Pancreas (tissue), 10 donors: Measurements from ENCODE around the gene ABCC10. TPM values are rescaled to one million over a fixed set of nuclear protein-coding genes. Genes with fewer than 3 reads are reported as not detected.

Experiments
- ATAC-seq, 4 donors: fragments of 200-7000 bp; cut with Tn5 transposase; one replicate each; pipeline versions ENCODE4 v1.8.0 to v1.9.1; 2020; ENCODE audit warnings: mild to moderate bottlenecking in 4 of 4, moderate library complexity in 4 of 4
- DNase-seq, 6 donors: peaks; one replicate each; pipeline ENCODE4 v3.0.0-alpha.2; 2020
- FAIRE-seq: peaks from 2 replicates; lab custom pipeline; 2012; peaks lifted over from hg19 to GRCh38; lab: Jason Lieb, UNC
- H3K27ac ChIP-seq, 4 donors: fragments of 200-600 bp; sonication (generic); 1 replicate in 3 of 4; 2 replicates in 1 of 4; pipeline versions ENCODE4 v1.5.0 to v1.8.0; 2020
- H3K27me3 ChIP-seq, 4 donors: fragments of 200-600 bp; one replicate each; pipeline ENCODE4 v1.8.0; 2021
- H3K36me3 ChIP-seq, 3 donors: fragments of 200-600 bp; sonication (generic) in 1 of 3; one replicate each; pipeline versions ENCODE4 v1.5.0 to v1.8.0; 2020 to 2021
- H3K4me1 ChIP-seq, 3 donors: fragments of 200-600 bp; one replicate each; pipeline ENCODE4 v1.8.0; 2021
- H3K4me3 ChIP-seq, 4 donors: fragments of 200-600 bp; sonication (generic) in 2 of 4; one replicate each; pipeline versions ENCODE4 v1.5.0 to v1.8.0; 2020 to 2021
- H3K9me3 ChIP-seq, 4 donors: fragments of 200-600 bp; one replicate each; pipeline ENCODE4 v1.8.0; 2021
- CTCF ChIP-seq, 4 donors: fragments of 200-600 bp; sonication (generic) in 3 of 4; IDR thresholded peaks; one replicate each; pipeline versions ENCODE4 v1.5.0 to v1.8.0; 2021; ENCODE audit warnings: antibody characterized with exemption in 4 of 4
- WGBS, 2 donors: extraction: QIAGEN DNeasy Blood & Tissue Kit; methylation state at CpG; one replicate each; pipeline ENCODE4 v1.1.7; 2013; 5-methylcytosine and 5-hydroxymethylcytosine counted together
- intact Hi-C, 3 donors: fragments of 100-400 bp; cut with DNase I; formaldehyde crosslinking; loops; one replicate each; pipeline versions ENCODE4 v1.11.1 to v1.14.2; 2022
- polyA plus RNA-seq, 2 donors: library from polyadenylated mRNA; stranded (reverse); fragments of 200-250 nt; gene quantifications; one replicate each; pipeline ENCODE4 v1.2.3, GENCODE V29; 2013
- total RNA-seq, 6 donors: library from RNA; stranded (reverse); fragmentation: NEBNext Ultra II Directional in 4 of 6; extraction: Animal tissue kit (Norgen Biotek cat#: 25700) in 4 of 6; gene quantifications; one replicate each; pipeline versions ENCODE4 v1.2.1 to v1.2.4, GENCODE V29; 2021 to 2023
- donor health status: healthy with polysubstance abuse.
- donor health status: DM: no; HTN: no; CAD: no; lungs with moderate emphysema.
- donor health status: DM: no; HTN: no; CAD: no.
- donor health status: control.
- donor health status: control.
- donor health status: Bipolar disorder and iron deficiency.
- donor health status: DM: yes; HTN: yes; CAD: no.
- donor health status: DM: no; HTN: no; CAD: no.
- donor health status: DM: no; HTN: no; CAD: no.
- donor health status: DM: yes; HTN: yes; CAD: no.

ABCC10 gene
- total and polyA plus RNA-seq, 8 donors, result 14.0 to 54.8 (median 19.9) TPM

- intact Hi-C loops, result no loop called here
- no peak for TF ChIP-seq CTCF (IDR thresholded peaks at IDR 0.05)
- no peaks in the 10 kb centered on the region for H3K9me3 ChIP-seq
- no peak overlapping the region for H3K4me3 ChIP-seq
- ATAC-seq (no peak), FAIRE-seq (no peak), DNase-seq (no peak)
- H3K27me3 ChIP-seq, result no peaks in the 10 kb centered on the region
- H3K27ac ChIP-seq, result no peak overlapping the region
- H3K36me3 ChIP-seq, result no peaks in the 10 kb centered on the region
- H3K4me1 ChIP-seq, result no peaks in the 10 kb centered on the region
- 92 to 95% methylated on average over 4 of the region's 4 CpGs for WGBS, 2 donors
These were observed 45.2 kb downstream of the ABCC10 start for GRCh38 chr6:43472515-43472914.

DNA sequence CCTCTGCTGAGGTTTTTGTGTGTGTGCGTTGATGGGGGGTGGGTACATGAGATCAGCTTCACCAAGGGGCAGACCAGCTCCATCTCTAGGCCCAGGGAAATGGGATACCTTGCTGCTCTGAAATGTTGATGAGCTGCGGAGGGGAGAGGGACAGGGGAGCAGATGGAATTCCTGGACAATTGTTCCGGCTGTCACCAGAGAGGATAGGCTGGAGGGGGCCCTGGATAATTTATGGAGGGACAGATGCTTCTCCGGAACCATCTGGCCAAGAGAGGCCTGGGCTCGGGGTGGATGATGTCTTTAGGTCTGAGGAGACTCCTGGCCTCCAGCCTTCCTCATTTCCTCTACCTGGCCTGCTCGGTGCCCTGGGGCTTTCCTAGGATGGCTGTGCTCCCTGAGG, 48.2 kb downstream of the ABCC10 start:
- Histone ChIP-seq H3K9me3 (no peaks in the 10 kb centered on the region), H3K4me3 (no peak overlapping the region), H3K4me1 (peaks cover 6 to 13% (median 8%) of the 10 kb centered on the region in 3 donors), H3K36me3 (no peaks in the 10 kb centered on the region), H3K27me3 (no peaks in the 10 kb centered on the region), H3K27ac (no peak overlapping the region)
- intact Hi-C loops, result no loop called here
- FAIRE-seq (no peak), DNase-seq (no peak), ATAC-seq (no peak)
- no peak for TF ChIP-seq CTCF (IDR thresholded peaks at IDR 0.05)
- 75 to 81% methylated on average over 6 of the region's 6 CpGs for WGBS, 2 donors

GRCh38 chr6:43476746-43477145, 49.4 kb downstream of the ABCC10 start:
- no peaks in the 10 kb centered on the region for H3K27me3 ChIP-seq
- FAIRE-seq (no peak), ATAC-seq (no peak), DNase-seq (no peak)
- peak overlapping the region in 2 of 4 donors; percentile 46 to 69 for H3K27ac ChIP-seq
- 23 to 27% methylated on average over 2 of the region's 2 CpGs for WGBS, 2 donors
- H3K4me3 ChIP-seq, result peak overlapping the region in 2 of 4 donors; percentile 66 to 71
- TF ChIP-seq CTCF (IDR thresholded peaks at IDR 0.05), result no peak
- peaks cover 6 to 13% (median 11%) of the 10 kb centered on the region in 3 donors for H3K4me1 ChIP-seq
- no peaks in the 10 kb centered on the region for H3K36me3 ChIP-seq
- H3K9me3 ChIP-seq, result no peaks in the 10 kb centered on the region
- intact Hi-C loops, result no loop called here

DNA sequence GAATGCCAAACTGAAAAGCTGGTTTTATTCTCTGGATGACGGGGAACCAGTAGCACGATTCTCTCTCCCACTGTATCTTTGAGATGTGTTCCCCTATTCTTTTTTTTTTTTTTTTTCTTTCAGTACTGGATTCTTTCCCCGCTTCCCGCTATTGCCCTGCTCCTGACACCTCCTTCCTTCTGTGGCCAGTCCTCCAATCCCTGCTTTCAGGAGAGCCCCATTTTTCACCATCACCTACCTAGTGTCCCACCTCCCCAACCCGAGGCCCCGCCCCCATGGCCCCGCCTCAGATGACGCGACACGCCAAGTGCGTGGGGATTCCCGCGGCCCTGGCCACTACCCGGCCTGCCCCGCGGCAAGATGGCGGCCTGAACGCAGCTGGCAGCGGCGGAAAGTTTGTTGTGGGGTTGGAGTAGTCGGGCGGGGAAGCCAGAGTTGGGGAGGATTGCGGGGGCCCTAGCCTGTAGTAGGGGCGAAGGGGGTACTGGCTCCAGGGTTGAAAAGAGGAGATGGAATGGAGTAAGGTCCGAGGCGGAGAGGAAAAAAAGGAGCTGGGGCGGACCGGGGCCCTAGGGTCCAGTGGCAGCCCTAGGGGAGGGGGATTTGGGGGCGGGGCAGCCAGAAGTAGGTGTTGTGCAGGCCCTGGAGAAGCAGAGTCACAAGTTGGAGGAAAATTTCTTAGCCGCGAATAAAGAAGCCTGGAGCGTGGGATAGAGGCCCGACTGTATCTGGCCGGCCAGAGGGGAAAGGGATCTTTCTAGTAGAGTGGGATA, 50.1 kb downstream of the ABCC10 start, which contains the start of gene TJAP1:
TJAP1 (plus strand) TSS at position 336 of the 773 bp plus-strand sequence. CDS start 21,432 bp downstream, outside the sequence.
- no peak for TF ChIP-seq CTCF (IDR thresholded peaks at IDR 0.05)
- Histone ChIP-seq H3K9me3 (no peaks in the 10 kb centered on the region), H3K27ac (peak within 1 kb of the TSS; percentile 29 to 73 (median 60)), H3K4me1 (peaks cover 6 to 17% (median 13%) of the 10 kb centered on the region in 3 donors), H3K4me3 (peak within 1 kb of the TSS; percentile 49 to 71 (median 59)), H3K36me3 (no peaks in the 10 kb centered on the region), H3K27me3 (no peaks in the 10 kb centered on the region)
- WGBS, 2 donors, result 0 to 1% methylated on average over 34 of the region's 34 CpGs
- ATAC-seq, result peak; percentile 100
- intact Hi-C loops, result no loop called here
- FAIRE-seq, result no peak
- peak; percentile 92 to 98 (median 95) for DNase-seq

DNA sequence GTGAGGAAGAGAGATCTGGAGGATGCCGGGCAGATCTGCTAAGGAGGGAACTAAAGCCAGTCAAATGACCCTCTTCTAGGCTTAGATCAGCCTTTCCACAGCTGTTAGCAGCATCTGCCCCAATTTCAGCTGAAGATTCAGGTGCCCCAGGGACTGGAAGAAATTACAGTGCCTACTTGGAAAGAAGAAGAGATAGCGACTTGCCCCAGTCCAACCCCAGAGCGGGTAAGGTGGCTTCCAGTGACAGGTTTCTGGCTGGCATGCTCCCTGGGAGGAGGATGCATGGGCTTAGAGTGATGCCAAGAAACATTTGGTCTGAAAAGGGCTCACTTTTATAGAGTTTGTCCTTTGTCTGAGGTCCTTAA, 50.6 kb downstream of the ABCC10 start:
- no peak for TF ChIP-seq CTCF (IDR thresholded peaks at IDR 0.05)
- H3K36me3 ChIP-seq, result no peaks in the 10 kb centered on the region
- H3K9me3 ChIP-seq, result no peaks in the 10 kb centered on the region
- peak overlapping the region; percentile 49 to 71 (median 59) for H3K4me3 ChIP-seq
- WGBS, 2 donors, result 0 to 4% methylated on average over 3 of the region's 3 CpGs
- H3K27ac ChIP-seq, result peak overlapping the region; percentile 29 to 73 (median 60)
- peaks cover 6 to 17% (median 13%) of the 10 kb centered on the region in 3 donors for H3K4me1 ChIP-seq
- DNase-seq, result no peak
- peak in 2 of 4 donors; percentile 2 for ATAC-seq
- no peak for FAIRE-seq
- H3K27me3 ChIP-seq, result no peaks in the 10 kb centered on the region
- intact Hi-C loops, result no loop called here
